Neutrophil (primary cell): ENCODE measurements around the gene METTL9.
"Not testable (repeated sequence)": the region's sequence is repeated elsewhere in the genome, so short reads cannot be mapped to it uniquely, and the experiment has no call there.

Source experiments
- H3K27ac ChIP-seq: fragments of 200-600 bp; sonication (generic); 2 replicates; pipeline ENCODE4 v1.5.1; 2016; ENCODE audit warnings: mild to moderate bottlenecking, moderate library complexity
- H3K27me3 ChIP-seq: fragments of 200-600 bp; sonication (generic); 2 replicates; pipeline ENCODE4 v1.6.0; 2016; ENCODE audit warnings: mild to moderate bottlenecking
- H3K36me3 ChIP-seq: fragments of 200-600 bp; sonication (generic); 2 replicates; pipeline ENCODE4 v1.5.1; 2017
- H3K4me1 ChIP-seq, 2 experiments: fragments of 200-600 bp in 1 of 2; sonication (generic) in 1 of 2; 1 replicate in 1 of 2; 2 replicates in 1 of 2; pipeline versions ENCODE4 v1.5.1 to v1.6.1; 2013 to 2016; ENCODE audit warnings: low read depth in 1 of 2, low read length in 1 of 2, mild to moderate bottlenecking in 1 of 2, moderate library complexity in 1 of 2; ENCODE audit not compliant: control insufficient read depth in 1 of 2, insufficient read depth in 1 of 2
- H3K4me3 ChIP-seq, 2 experiments: fragments of 200-600 bp in 1 of 2; sonication (generic) in 1 of 2; 1 replicate in 1 of 2; 2 replicates in 1 of 2; pipeline ENCODE4 v1.5.1; 2013 to 2016; ENCODE audit warnings: low read depth in 1 of 2, low read length in 1 of 2, mild to moderate bottlenecking in 1 of 2, moderate library complexity in 1 of 2
- H3K9me3 ChIP-seq: fragments of 200-600 bp; sonication (generic); 2 replicates; pipeline ENCODE4 v1.5.1; 2016
- CTCF ChIP-seq: fragments of 200-600 bp; sonication (generic); IDR thresholded peaks from 2 replicates; pipeline ENCODE4 v1.5.1; 2016; ENCODE audit warnings: antibody characterized with exemption

The METTL9 gene

GRCh38 chr16:21580807-21581206, 18.6 kb upstream of the METTL9 start:
- no peaks in the 10 kb centered on the region for H3K36me3 ChIP-seq
- H3K4me1 ChIP-seq = peaks cover 5% of the 10 kb centered on the region in 2 experiments
- no peak for TF ChIP-seq CTCF
- no peak overlapping the region for H3K27ac ChIP-seq
- no peak overlapping the region for H3K4me3 ChIP-seq
- H3K9me3 ChIP-seq = no peaks in the 10 kb centered on the region
- peaks cover 23% of the 10 kb centered on the region for H3K27me3 ChIP-seq

GRCh38 chr16:21584817-21585216, 14.6 kb upstream of the METTL9 start:
- Histone ChIP-seq H3K27ac (no peak overlapping the region), H3K36me3 (no peaks in the 10 kb centered on the region), H3K27me3 (peaks cover 6% of the 10 kb centered on the region), H3K9me3 (no peaks in the 10 kb centered on the region), H3K4me3 (no peak overlapping the region), H3K4me1 (peaks cover 22 to 25% of the 10 kb centered on the region in 2 experiments)
- TF ChIP-seq CTCF = no peak

GRCh38 chr16:21588593-21588992, 10.8 kb upstream of the METTL9 start:
- Histone ChIP-seq H3K4me1 (peaks cover 59 to 63% of the 10 kb centered on the region in 2 experiments), H3K27ac (peak overlapping the region; percentile 84)
- H3K27me3 ChIP-seq, H3K9me3 ChIP-seq, H3K4me3 ChIP-seq, H3K36me3 ChIP-seq: not testable (repeated sequence)

- H3K27ac ChIP-seq = peak overlapping the region; percentile 84
- H3K36me3 ChIP-seq = no peaks in the 10 kb centered on the region
- H3K9me3 ChIP-seq = no peaks in the 10 kb centered on the region
- TF ChIP-seq CTCF = no peak
- H3K4me3 ChIP-seq = peak overlapping the region in 1 of 2 experiments; percentile 47
- no peaks in the 10 kb centered on the region for H3K27me3 ChIP-seq
- H3K4me1 ChIP-seq = peaks cover 62 to 67% of the 10 kb centered on the region in 2 experiments
Measured at GRCh38 chr16:21589551-21589950, 9.8 kb upstream of the METTL9 start.

GRCh38 chr16:21590287-21590686, 9.1 kb upstream of the METTL9 start:
- Histone ChIP-seq H3K27ac (peak overlapping the region; percentile 84), H3K27me3 (no peaks in the 10 kb centered on the region), H3K9me3 (no peaks in the 10 kb centered on the region), H3K4me3 (peak overlapping the region; percentile 47 to 48), H3K4me1 (peaks cover 69 to 73% of the 10 kb centered on the region in 2 experiments), H3K36me3 (no peaks in the 10 kb centered on the region)
- TF ChIP-seq CTCF = no peak

GRCh38 chr16:21590796-21591195, 8.6 kb upstream of the METTL9 start:
- TF ChIP-seq CTCF = no peak
- Histone ChIP-seq H3K9me3 (no peaks in the 10 kb centered on the region), H3K27ac (peak overlapping the region; percentile 84), H3K4me1 (peaks cover 69 to 75% of the 10 kb centered on the region in 2 experiments), H3K36me3 (no peaks in the 10 kb centered on the region), H3K4me3 (peak overlapping the region; percentile 47 to 48), H3K27me3 (no peaks in the 10 kb centered on the region)
